ENCODE measurements around the gene CITED4.
"Not testable (repeated sequence)": the region's sequence is repeated elsewhere in the genome, so short reads cannot be mapped to it uniquely, and the experiment has no call there.

CITED4 gene

GRCh38 chr1:40895601-40896000 lies 33.4 kb upstream of the CITED4 start:
- H3K4me3 Mint-ChIP-seq, result no peak overlapping the region
- peaks cover 5% of the 10 kb centered on the region for H3K27me3 Mint-ChIP-seq
- H3K4me1 Mint-ChIP-seq (ENCODE audit: low read depth), result peaks cover 29% of the 10 kb centered on the region
- H3K36me3 Mint-ChIP-seq (ENCODE audit: low read depth), result peaks cover 8% of the 10 kb centered on the region
- intact Hi-C loops (cut with micrococcal nuclease), result no loop called here
- H3K9me3 Mint-ChIP-seq, result peaks cover 26% of the 10 kb centered on the region
- H3K27ac Mint-ChIP-seq, result no peak overlapping the region

GRCh38 chr1:40894858-40895257 lies 32.7 kb upstream of the CITED4 start:
- H3K9me3 Mint-ChIP-seq, result peaks cover 26% of the 10 kb centered on the region
- H3K36me3 Mint-ChIP-seq (ENCODE audit: low read depth); intact Hi-C loops (cut with micrococcal nuclease); H3K27ac Mint-ChIP-seq; H3K27me3 Mint-ChIP-seq; H3K4me3 Mint-ChIP-seq: not testable (repeated sequence)
- H3K4me1 Mint-ChIP-seq (ENCODE audit: low read depth), result peaks cover 35% of the 10 kb centered on the region

- H3K36me3 Mint-ChIP-seq (ENCODE audit: low read depth), result peaks cover 8% of the 10 kb centered on the region
- H3K4me1 Mint-ChIP-seq (ENCODE audit: low read depth), result peaks cover 34% of the 10 kb centered on the region
- H3K27me3 Mint-ChIP-seq, result peaks cover 9% of the 10 kb centered on the region
- H3K9me3 Mint-ChIP-seq, result peaks cover 26% of the 10 kb centered on the region
- intact Hi-C loops (cut with micrococcal nuclease), result no loop called here
- H3K4me3 Mint-ChIP-seq, result no peak overlapping the region
- no peak overlapping the region for H3K27ac Mint-ChIP-seq
These were observed 32.3 kb upstream of the CITED4 start for GRCh38 chr1:40894455-40894854.

GRCh38 chr1:40893946-40894345 lies 31.8 kb upstream of the CITED4 start:
- intact Hi-C loops (cut with micrococcal nuclease), result no loop called here
- Mint-ChIP-seq H3K36me3 (ENCODE audit: low read depth) (peaks cover 8% of the 10 kb centered on the region), H3K4me3 (no peak overlapping the region), H3K27ac (no peak overlapping the region), H3K27me3 (peaks cover 10% of the 10 kb centered on the region), H3K9me3 (peaks cover 26% of the 10 kb centered on the region), H3K4me1 (ENCODE audit: low read depth) (peaks cover 29% of the 10 kb centered on the region)

- H3K27me3 Mint-ChIP-seq, result peaks cover 20% of the 10 kb centered on the region
- no peak overlapping the region for H3K4me3 Mint-ChIP-seq
- peaks cover 26% of the 10 kb centered on the region for H3K9me3 Mint-ChIP-seq
- intact Hi-C loops (cut with micrococcal nuclease), result no loop called here
- no peak overlapping the region for H3K27ac Mint-ChIP-seq
- peaks cover 8% of the 10 kb centered on the region for H3K36me3 Mint-ChIP-seq (ENCODE audit: low read depth)
- H3K4me1 Mint-ChIP-seq (ENCODE audit: low read depth), result peaks cover 24% of the 10 kb centered on the region
These were observed 30.2 kb upstream of the CITED4 start for GRCh38 chr1:40892354-40892753.

GRCh38 chr1:40890771-40891170 lies 28.6 kb upstream of the CITED4 start:
- intact Hi-C loops (cut with micrococcal nuclease), result no loop called here
- Mint-ChIP-seq H3K27me3 (peaks cover 32% of the 10 kb centered on the region), H3K9me3 (peaks cover 26% of the 10 kb centered on the region), H3K4me1 (ENCODE audit: low read depth) (peaks cover 31% of the 10 kb centered on the region), H3K27ac (peak overlapping the region; percentile 9), H3K36me3 (ENCODE audit: low read depth) (peaks cover 8% of the 10 kb centered on the region), H3K4me3 (no peak overlapping the region)

- no peak overlapping the region for H3K4me3 Mint-ChIP-seq
- no peak overlapping the region for H3K27ac Mint-ChIP-seq
- intact Hi-C loops (cut with micrococcal nuclease), result no loop called here
These were observed 25.5 kb upstream of the CITED4 start for GRCh38 chr1:40887652-40888051.

GRCh38 chr1:40887012-40887378 lies 24.8 kb upstream of the CITED4 start:
- Mint-ChIP-seq H3K27me3 (peaks cover 57% of the 10 kb centered on the region), H3K4me3 (no peak overlapping the region), H3K9me3 (no peaks in the 10 kb centered on the region), H3K4me1 (ENCODE audit: low read depth) (peaks cover 38% of the 10 kb centered on the region), H3K27ac (no peak overlapping the region), H3K36me3 (ENCODE audit: low read depth) (no peaks in the 10 kb centered on the region)
- intact Hi-C loops (cut with micrococcal nuclease), result no loop called here

More at GRCh38 chr1:40887652-40888051, 25.5 kb upstream of the CITED4 start:
- H3K4me1 Mint-ChIP-seq (ENCODE audit: low read depth), result peaks cover 38% of the 10 kb centered on the region
- H3K9me3 Mint-ChIP-seq, result no peaks in the 10 kb centered on the region
- no peaks in the 10 kb centered on the region for H3K36me3 Mint-ChIP-seq (ENCODE audit: low read depth)
- H3K27me3 Mint-ChIP-seq, result peaks cover 54% of the 10 kb centered on the region

GRCh38 chr1:40886318-40887011 lies 24.3 kb upstream of the CITED4 start:
- intact Hi-C loops (cut with micrococcal nuclease), result no loop called here
- no peak overlapping the region for H3K4me3 Mint-ChIP-seq
- H3K4me1 Mint-ChIP-seq (ENCODE audit: low read depth), result peaks cover 36% of the 10 kb centered on the region

GRCh38 chr1:40884055-40884795 lies 22.1 kb upstream of the CITED4 start:
- Mint-ChIP-seq H3K27ac (no peak overlapping the region), H3K9me3 (no peaks in the 10 kb centered on the region), H3K36me3 (ENCODE audit: low read depth) (no peaks in the 10 kb centered on the region), H3K4me3 (peak overlapping the region; percentile 37), H3K4me1 (ENCODE audit: low read depth) (peaks cover 26% of the 10 kb centered on the region), H3K27me3 (peaks cover 57% of the 10 kb centered on the region)
- intact Hi-C loops (cut with micrococcal nuclease), result no loop called here

More at GRCh38 chr1:40886318-40887011, 24.3 kb upstream of the CITED4 start:
- no peak overlapping the region for H3K27ac Mint-ChIP-seq
- no peaks in the 10 kb centered on the region for H3K36me3 Mint-ChIP-seq (ENCODE audit: low read depth)
- H3K9me3 Mint-ChIP-seq, result no peaks in the 10 kb centered on the region
- H3K27me3 Mint-ChIP-seq, result peaks cover 58% of the 10 kb centered on the region

- H3K9me3 Mint-ChIP-seq, result peaks cover 9% of the 10 kb centered on the region
- H3K27ac Mint-ChIP-seq, result no peak overlapping the region
- no peak overlapping the region for H3K4me3 Mint-ChIP-seq
- H3K36me3 Mint-ChIP-seq (ENCODE audit: low read depth), result no peaks in the 10 kb centered on the region
- H3K27me3 Mint-ChIP-seq, result peaks cover 37% of the 10 kb centered on the region
- intact Hi-C loops (cut with micrococcal nuclease), result no loop called here
- peaks cover 30% of the 10 kb centered on the region for H3K4me1 Mint-ChIP-seq (ENCODE audit: low read depth)
These were observed 18.8 kb upstream of the CITED4 start for GRCh38 chr1:40880813-40881549.

- no peak overlapping the region for H3K4me3 Mint-ChIP-seq
- H3K36me3 Mint-ChIP-seq (ENCODE audit: low read depth), result no peaks in the 10 kb centered on the region
- peaks cover 39% of the 10 kb centered on the region for H3K4me1 Mint-ChIP-seq (ENCODE audit: low read depth)
- H3K9me3 Mint-ChIP-seq, result peaks cover 14% of the 10 kb centered on the region
- intact Hi-C loops (cut with micrococcal nuclease), result no loop called here
- peaks cover 24% of the 10 kb centered on the region for H3K27me3 Mint-ChIP-seq
- H3K27ac Mint-ChIP-seq, result no peak overlapping the region
These were observed 17.5 kb upstream of the CITED4 start for GRCh38 chr1:40879482-40880175.

- peaks cover 21% of the 10 kb centered on the region for H3K27me3 Mint-ChIP-seq
- intact Hi-C loops (cut with micrococcal nuclease), result no loop called here
- no peak overlapping the region for H3K4me3 Mint-ChIP-seq
- no peak overlapping the region for H3K27ac Mint-ChIP-seq
- H3K4me1 Mint-ChIP-seq (ENCODE audit: low read depth), result peaks cover 35% of the 10 kb centered on the region
- no peaks in the 10 kb centered on the region for H3K36me3 Mint-ChIP-seq (ENCODE audit: low read depth)
- H3K9me3 Mint-ChIP-seq, result peaks cover 14% of the 10 kb centered on the region
These were observed 16.7 kb upstream of the CITED4 start for GRCh38 chr1:40878906-40879305.

All from dendritic cell treated with granulocyte-macrophage colony-stimulating factor and Interleukin-4, amounts not matched to agents 40 ng/mL and 50 ng/mL, for 4 days (primary cell).